M059J (cell line): ENCODE data around the gene LYZL1. TPM values are rescaled to one million over a fixed set of nuclear protein-coding genes. Genes with fewer than 3 reads are reported as not detected.
A peak's percentile ranks its signal among the peaks of the same experiment; 100 is the strongest.
"Not testable (repeated sequence)": the region's sequence is repeated elsewhere in the genome, so short reads cannot be mapped to it uniquely, and the experiment has no call there.

Experiments
- DNase-seq: peaks from one replicate; pipeline ENCODE4 v3.0.0-alpha.2; 2012; ENCODE audit warnings: low read depth
- total RNA-seq: library from RNA; depleted of rRNA; stranded (reverse); fragments of >200 nt; shearing (Covaris generic); gene quantifications from 2 replicates; pipeline ENCODE4 v1.2.3, GENCODE V29; 2014

The LYZL1 gene
- total RNA-seq, 1 experiment from 2014 or later, result not detected

GRCh38 chr10:29329420-29329819 is 40.5 kb downstream of the LYZL1 start:
- DNase-seq, result no peak

- DNase-seq, result no peak
Measured at GRCh38 chr10:29332061-29332760, 43.3 kb downstream of the LYZL1 start.

- DNase-seq, result no peak
Measured at GRCh38 chr10:29332761-29333148, 43.9 kb downstream of the LYZL1 start.

- not testable (repeated sequence) for DNase-seq
Measured at GRCh38 chr10:29337526-29337925, 48.7 kb downstream of the LYZL1 start.

- DNase-seq, result no peak
Measured at GRCh38 chr10:29343607-29344038, 54.8 kb downstream of the LYZL1 start.

GRCh38 chr10:29344073-29344820 is 55.4 kb downstream of the LYZL1 start:
- DNase-seq, result peak; percentile 63

GRCh38 chr10:29345144-29345909 is 56.5 kb downstream of the LYZL1 start:
- DNase-seq, result no peak

- no peak for DNase-seq
Measured at GRCh38 chr10:29345910-29346209, 57.0 kb downstream of the LYZL1 start.

GRCh38 chr10:29346296-29347001 is 57.6 kb downstream of the LYZL1 start:
- DNase-seq, result no peak

- no peak for DNase-seq
Measured at GRCh38 chr10:29348836-29349235, 60.0 kb downstream of the LYZL1 start.

GRCh38 chr10:29353305-29353704 is 64.4 kb downstream of the LYZL1 start:
- no peak for DNase-seq

GRCh38 chr10:29353887-29354561 is 65.2 kb downstream of the LYZL1 start:
- no peak for DNase-seq

GRCh38 chr10:29355411-29355991 is 66.6 kb downstream of the LYZL1 start:
- no peak for DNase-seq

GRCh38 chr10:29356931-29357330 is 68.1 kb downstream of the LYZL1 start:
- DNase-seq, result peak; percentile 85

GRCh38 chr10:29358010-29358616 is 69.2 kb downstream of the LYZL1 start:
- DNase-seq, result no peak

GRCh38 chr10:29360215-29360853 is 71.5 kb downstream of the LYZL1 start:
- DNase-seq, result not testable (repeated sequence)
